ENCODE results near the gene CCDC27. TPM values are rescaled to one million over a fixed set of nuclear protein-coding genes. Genes with fewer than 3 reads are reported as not detected.

The CCDC27 gene
- total and polyA plus RNA-seq, 4 donors: not detected

DNA sequence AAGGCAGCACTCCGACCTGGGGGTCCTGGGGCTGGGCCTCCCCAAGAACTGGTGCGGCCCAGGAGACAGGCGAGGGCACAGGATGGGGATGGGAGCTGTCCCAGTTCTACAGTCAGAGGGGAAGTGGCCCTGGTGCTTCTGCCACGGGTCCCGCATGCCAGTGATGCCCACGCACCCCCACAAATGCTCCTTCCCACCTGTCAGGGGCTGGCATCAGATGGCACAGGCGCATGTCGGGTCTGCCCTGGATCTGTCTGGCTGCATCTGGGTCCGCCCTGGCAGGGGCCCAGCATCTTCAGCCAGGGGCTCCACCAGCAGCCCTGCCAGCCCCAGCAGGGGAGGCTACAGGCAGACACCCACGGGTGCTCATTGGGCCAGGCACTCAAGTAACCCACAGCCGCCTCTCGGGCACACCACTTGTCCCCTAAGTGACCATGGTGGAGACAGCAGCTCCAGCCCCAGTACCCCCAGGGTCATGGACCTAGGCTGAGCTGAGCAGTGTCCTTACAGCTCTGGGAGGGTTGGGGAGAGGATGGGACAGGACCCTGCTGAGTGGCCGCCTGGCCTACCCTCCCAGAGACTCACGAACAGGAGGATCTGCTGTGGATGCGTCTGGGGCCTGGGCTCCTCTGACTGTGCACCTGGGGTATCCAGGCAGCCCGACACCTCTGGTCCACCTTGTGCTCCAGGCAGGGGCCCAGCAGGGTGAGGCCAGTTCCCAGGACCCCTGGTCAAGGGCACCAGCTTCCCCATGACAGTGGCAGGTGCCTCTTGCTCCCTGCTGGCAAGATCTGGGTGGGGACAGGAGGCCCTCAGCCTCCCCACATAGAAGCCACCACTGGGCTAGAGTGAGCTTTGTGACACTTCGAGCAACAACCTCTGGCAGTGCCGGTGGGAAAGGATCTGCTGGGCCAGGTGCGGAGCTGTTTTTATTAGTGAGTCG is 25.7 kb downstream of the CCDC27 start:
- DNase-seq (ENCODE audit: low spot score): no peak
- TF ChIP-seq SP1 (IDR thresholded peaks at IDR 0.05) (no peak), JUND (IDR thresholded peaks at IDR 0.05) (no peak), HNF4G (IDR thresholded peaks at IDR 0.05) (no peak), RAD21 (IDR thresholded peaks at IDR 0.05) (no peak), NR2F2 (IDR thresholded peaks at IDR 0.05) (no peak), GABPA (IDR thresholded peaks at IDR 0.05 in 1 of 2, conservative IDR thresholded peaks at IDR 0.05 in 1 of 2) (no peak), YY1 (IDR thresholded peaks at IDR 0.05) (no peak)
- TF ChIP-seq, protein P1, sequence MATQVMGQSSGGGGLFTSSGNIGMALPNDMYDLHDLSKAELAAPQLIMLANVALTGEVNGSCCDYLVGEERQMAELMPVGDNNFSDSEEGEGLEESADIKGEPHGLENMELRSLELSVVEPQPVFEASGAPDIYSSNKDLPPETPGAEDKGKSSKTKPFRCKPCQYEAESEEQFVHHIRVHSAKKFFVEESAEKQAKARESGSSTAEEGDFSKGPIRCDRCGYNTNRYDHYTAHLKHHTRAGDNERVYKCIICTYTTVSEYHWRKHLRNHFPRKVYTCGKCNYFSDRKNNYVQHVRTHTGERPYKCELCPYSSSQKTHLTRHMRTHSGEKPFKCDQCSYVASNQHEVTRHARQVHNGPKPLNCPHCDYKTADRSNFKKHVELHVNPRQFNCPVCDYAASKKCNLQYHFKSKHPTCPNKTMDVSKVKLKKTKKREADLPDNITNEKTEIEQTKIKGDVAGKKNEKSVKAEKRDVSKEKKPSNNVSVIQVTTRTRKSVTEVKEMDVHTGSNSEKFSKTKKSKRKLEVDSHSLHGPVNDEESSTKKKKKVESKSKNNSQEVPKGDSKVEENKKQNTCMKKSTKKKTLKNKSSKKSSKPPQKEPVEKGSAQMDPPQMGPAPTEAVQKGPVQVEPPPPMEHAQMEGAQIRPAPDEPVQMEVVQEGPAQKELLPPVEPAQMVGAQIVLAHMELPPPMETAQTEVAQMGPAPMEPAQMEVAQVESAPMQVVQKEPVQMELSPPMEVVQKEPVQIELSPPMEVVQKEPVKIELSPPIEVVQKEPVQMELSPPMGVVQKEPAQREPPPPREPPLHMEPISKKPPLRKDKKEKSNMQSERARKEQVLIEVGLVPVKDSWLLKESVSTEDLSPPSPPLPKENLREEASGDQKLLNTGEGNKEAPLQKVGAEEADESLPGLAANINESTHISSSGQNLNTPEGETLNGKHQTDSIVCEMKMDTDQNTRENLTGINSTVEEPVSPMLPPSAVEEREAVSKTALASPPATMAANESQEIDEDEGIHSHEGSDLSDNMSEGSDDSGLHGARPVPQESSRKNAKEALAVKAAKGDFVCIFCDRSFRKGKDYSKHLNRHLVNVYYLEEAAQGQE (IDR thresholded peaks at IDR 0.05): no peak
- TF ChIP-seq, protein P2, sequence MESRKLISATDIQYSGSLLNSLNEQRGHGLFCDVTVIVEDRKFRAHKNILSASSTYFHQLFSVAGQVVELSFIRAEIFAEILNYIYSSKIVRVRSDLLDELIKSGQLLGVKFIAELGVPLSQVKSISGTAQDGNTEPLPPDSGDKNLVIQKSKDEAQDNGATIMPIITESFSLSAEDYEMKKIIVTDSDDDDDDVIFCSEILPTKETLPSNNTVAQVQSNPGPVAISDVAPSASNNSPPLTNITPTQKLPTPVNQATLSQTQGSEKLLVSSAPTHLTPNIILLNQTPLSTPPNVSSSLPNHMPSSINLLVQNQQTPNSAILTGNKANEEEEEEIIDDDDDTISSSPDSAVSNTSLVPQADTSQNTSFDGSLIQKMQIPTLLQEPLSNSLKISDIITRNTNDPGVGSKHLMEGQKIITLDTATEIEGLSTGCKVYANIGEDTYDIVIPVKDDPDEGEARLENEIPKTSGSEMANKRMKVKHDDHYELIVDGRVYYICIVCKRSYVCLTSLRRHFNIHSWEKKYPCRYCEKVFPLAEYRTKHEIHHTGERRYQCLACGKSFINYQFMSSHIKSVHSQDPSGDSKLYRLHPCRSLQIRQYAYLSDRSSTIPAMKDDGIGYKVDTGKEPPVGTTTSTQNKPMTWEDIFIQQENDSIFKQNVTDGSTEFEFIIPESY (IDR thresholded peaks at IDR 0.05): no peak
- TF ChIP-seq, protein P3, sequence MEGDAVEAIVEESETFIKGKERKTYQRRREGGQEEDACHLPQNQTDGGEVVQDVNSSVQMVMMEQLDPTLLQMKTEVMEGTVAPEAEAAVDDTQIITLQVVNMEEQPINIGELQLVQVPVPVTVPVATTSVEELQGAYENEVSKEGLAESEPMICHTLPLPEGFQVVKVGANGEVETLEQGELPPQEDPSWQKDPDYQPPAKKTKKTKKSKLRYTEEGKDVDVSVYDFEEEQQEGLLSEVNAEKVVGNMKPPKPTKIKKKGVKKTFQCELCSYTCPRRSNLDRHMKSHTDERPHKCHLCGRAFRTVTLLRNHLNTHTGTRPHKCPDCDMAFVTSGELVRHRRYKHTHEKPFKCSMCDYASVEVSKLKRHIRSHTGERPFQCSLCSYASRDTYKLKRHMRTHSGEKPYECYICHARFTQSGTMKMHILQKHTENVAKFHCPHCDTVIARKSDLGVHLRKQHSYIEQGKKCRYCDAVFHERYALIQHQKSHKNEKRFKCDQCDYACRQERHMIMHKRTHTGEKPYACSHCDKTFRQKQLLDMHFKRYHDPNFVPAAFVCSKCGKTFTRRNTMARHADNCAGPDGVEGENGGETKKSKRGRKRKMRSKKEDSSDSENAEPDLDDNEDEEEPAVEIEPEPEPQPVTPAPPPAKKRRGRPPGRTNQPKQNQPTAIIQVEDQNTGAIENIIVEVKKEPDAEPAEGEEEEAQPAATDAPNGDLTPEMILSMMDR (IDR thresholded peaks at IDR 0.05; ENCODE audit: low read depth, low read length, missing input control): no peak
- Histone ChIP-seq H3K36me3 (ENCODE audit: control insufficient read depth in 4 of 4, insufficient read depth in 3 of 4, low read depth in 1 of 4, low read length in 3 of 4) (peaks cover 12 to 35% (median 28%) of the 10 kb centered on the region in 4 donors), H3K27me3 (ENCODE audit: control insufficient read depth in 4 of 4, insufficient read depth in 4 of 4, low read length in 3 of 4) (no peaks in the 10 kb centered on the region), H3K9me3 (ENCODE audit: control insufficient read depth in 4 of 4, low read length in 3 of 4) (no peaks in the 10 kb centered on the region), H3K27ac (ENCODE audit: low read depth in 1 of 2, low read length in 2 of 2) (no peak overlapping the region), H3K9ac (ENCODE audit: low read depth in 1 of 2, low read length in 2 of 2) (no peak overlapping the region), H3K4me1 (ENCODE audit: control insufficient read depth in 4 of 4, insufficient read depth in 4 of 4, low read length in 3 of 4) (peaks cover 17 to 37% (median 33%) of the 10 kb centered on the region in 4 donors), H3K4me3 (ENCODE audit: low read depth in 1 of 3, low read length in 3 of 3) (no peak overlapping the region)
- WGBS: 90% methylated on average over 20 of the region's 20 CpGs

DNA sequence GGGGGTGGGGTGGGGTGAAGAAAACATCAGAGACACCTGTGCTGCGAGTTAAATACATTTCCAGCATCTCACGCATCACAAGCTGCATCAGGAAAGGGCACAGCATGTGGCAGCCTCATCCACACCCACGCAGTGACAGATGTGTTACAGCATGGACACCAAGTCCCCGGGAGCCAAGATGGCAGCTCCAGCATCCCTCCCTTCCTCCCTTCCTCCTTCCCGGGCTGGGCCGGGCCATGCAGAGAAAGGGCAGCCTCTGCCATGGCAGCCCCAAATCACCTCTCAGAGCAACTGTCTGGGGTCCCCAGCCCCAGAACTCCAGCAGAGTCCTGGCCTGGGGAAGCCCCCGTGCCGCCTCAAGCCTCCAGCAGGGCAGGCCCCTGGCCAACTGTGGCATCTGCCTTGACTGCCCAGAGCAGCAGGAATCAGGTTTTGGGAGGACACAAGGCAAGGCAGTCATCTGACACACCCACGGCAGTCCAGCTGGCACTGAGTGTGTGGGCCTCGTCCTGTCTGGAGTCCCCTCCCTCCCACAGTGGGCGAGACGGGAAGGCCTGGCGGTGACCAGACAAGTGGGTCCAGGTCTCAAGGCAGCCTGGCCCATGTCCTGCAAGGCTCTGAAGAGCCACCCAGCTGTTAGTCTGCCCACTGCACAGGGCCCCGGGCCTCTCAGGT is 26.5 kb downstream of the CCDC27 start:
- Histone ChIP-seq H3K4me3 (ENCODE audit: low read depth in 1 of 3, low read length in 3 of 3) (no peak overlapping the region), H3K27ac (ENCODE audit: low read depth in 1 of 2, low read length in 2 of 2) (no peak overlapping the region), H3K27me3 (ENCODE audit: control insufficient read depth in 4 of 4, insufficient read depth in 4 of 4, low read length in 3 of 4) (no peaks in the 10 kb centered on the region), H3K9me3 (ENCODE audit: control insufficient read depth in 4 of 4, low read length in 3 of 4) (no peaks in the 10 kb centered on the region), H3K36me3 (ENCODE audit: control insufficient read depth in 4 of 4, insufficient read depth in 3 of 4, low read depth in 1 of 4, low read length in 3 of 4) (peaks cover 12 to 40% (median 32%) of the 10 kb centered on the region in 4 donors), H3K4me1 (ENCODE audit: control insufficient read depth in 4 of 4, insufficient read depth in 4 of 4, low read length in 3 of 4) (peaks cover 14 to 29% (median 25%) of the 10 kb centered on the region in 4 donors), H3K9ac (ENCODE audit: low read depth in 1 of 2, low read length in 2 of 2) (no peak overlapping the region)
- DNase-seq (ENCODE audit: low spot score): no peak
- 88% methylated on average over 14 of the region's 14 CpGs for WGBS
- TF ChIP-seq, protein P2 (IDR thresholded peaks at IDR 0.05): no peak
- TF ChIP-seq YY1 (IDR thresholded peaks at IDR 0.05) (no peak), SP1 (IDR thresholded peaks at IDR 0.05) (no peak), FOXA1 (IDR thresholded peaks at IDR 0.05) (no peak), NR2F2 (IDR thresholded peaks at IDR 0.05) (no peak), TAF1 (conservative IDR thresholded peaks at IDR 0.05) (no peak)
- TF ChIP-seq, protein P1 (IDR thresholded peaks at IDR 0.05): no peak
- TF ChIP-seq, protein P3 (IDR thresholded peaks at IDR 0.05; ENCODE audit: low read depth, low read length, missing input control): no peak

Measured in liver (tissue), 9 donors.